T follicular helper cell (primary cell): Measurements from ENCODE around the gene FGF14.
"Not testable (repeated sequence)": the region's sequence is repeated elsewhere in the genome, so short reads cannot be mapped to it uniquely, and the experiment has no call there.

Source experiments
- DNase-seq: peaks from one replicate; pipeline ENCODE4 v3.0.0-alpha.2; 2020; ENCODE audit warnings: low read depth

Gene FGF14

DNA sequence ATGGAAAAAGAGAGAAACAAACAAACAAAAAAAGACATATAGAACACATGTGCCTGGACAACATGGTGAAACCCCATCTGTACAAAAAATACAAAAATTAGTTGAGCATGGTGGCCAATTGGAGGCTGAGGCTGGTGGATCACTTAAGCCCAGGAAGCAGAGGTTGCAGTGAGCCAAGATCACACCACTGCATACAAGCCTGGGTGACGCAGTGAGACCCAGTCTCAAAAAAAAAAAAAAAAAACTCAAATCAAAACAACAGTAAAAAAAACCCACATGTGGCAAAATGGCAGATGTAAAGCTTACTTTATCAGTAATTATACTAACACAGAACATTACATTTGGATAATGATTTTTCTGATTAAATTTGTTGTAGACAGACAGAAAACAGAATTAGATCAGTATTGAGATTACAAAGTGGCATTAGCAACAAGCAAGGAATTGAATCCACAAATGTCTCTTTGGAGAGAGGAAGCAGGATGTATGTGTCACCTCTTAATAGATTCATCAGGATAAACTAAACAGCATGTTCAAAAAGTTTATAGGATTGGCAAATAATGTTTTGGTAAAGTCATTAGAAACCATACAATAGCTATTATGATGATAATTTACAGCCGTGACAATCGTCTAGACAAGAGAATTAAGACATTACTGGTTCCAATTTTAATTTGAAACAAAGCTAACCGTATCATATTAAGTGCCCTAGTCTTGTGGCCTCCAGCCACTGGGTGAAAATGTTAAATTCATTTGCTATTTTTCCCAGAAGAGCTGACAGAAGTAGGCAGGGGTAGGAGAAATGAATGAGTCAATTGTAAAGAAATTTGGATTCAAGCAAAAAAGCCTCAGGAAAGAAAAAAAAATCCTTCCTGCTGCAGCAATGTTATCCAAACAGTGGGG is 206.0 kb downstream of the FGF14 start:
- DNase-seq, result no peak

DNA sequence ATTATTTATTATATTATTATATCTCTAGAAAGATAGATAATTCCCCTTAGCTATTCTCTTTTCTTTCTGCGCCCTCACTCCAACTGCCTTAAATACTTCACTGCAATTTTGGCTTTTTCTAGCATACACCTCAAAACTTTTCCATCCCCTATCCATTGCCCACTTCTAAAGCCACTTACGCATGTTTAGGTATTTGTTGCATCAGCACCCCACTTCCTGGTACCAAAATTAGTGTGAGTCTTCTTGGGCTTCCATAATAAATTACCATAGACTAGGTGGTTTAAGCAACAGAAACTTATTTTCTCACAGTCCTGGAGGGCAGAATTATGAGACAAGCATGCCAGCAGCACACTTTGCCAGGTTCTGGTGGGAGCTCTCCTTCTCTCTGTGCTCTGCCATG is 209.0 kb downstream of the FGF14 start:
- DNase-seq, result no peak

DNA sequence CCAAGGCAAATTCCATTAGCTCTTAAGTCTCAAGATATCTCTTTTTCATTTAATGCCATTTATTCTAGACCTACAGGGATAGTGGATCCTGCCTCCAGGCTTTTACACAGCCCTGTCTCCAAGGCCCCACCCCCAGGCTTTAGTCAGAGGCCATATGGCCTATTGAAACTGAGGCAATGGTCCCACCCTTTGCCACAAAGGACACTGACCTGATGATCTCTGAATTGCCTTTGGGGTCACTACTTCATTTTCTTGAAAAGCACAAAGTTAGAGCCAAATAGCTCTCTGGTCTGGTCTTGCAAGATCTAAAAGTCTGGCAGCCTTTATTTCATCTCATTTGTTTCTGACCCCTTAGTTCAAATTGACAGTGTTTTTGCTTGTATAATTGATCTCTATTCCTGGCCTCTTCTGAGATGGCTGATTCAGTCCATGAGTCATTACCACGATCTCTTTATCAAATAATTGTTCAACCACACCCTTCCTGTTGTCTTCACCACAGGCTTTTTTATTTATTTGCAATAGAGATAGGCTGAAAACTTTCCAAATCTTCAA is 209.8 kb downstream of the FGF14 start:
- DNase-seq, result no peak

DNA sequence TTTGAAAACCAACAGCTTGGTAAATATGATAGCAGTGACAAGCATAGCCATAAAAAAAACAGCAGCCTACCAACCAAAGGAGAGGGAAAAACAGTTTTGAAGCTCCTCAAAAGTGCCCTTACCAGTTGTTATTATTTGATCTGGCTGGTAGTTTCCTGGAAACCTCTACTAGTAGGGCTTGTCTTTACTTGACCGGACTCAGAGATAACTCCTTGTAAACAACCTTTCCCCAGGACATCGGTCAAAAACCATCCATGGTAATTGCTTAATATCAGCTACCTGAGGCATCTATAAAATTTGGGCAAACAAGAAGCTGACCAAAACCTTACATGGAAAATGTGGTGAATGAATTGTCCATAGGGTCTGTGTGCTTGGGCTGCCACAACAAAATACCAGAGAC is 210.9 kb downstream of the FGF14 start:
- DNase-seq, result no peak

DNA sequence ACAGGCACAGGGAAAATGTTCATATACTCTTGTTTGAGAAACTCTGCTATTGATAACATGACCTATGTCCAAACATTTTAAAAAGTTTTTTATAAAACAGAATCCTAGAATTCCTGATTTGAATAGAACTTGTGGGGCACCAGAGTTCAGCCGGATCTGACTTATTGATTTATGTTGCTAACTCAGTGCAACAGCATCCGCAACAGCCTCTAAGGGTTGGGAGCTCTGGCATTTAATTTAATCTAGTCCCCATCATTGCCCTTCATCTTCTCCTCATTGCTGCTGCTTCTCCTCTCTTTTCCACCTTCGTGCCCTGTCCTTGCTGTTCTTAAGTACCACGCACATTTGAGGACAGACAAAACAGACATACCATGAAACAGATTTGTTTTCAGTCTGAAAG is 214.5 kb downstream of the FGF14 start:
- DNase-seq, result no peak

DNA sequence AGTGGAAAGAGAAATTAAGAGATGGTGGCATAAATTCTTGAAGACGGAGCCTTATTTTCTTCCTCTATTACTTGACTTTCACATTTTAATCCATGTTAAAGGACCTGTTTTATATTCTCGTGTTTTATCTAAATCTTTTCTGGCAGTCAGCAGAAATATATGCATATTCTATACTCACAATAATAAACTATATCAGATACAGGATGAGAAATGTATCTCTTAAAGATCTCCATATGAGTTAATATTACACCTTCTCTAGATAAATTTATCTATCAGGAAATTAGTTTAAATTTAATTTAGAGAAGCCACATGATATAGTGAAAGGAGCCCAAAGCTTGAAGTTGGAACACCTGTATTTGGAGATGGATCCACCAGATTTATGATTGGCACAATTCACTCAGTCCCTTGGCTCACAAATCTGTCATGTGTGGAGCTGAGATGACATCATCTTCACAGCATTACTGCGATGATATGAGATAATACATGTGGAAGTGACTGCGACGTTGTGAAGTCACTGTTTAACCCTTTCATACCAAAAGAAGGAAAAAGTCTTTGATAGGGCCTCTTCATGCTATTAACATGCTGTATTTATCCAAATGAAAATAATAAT is 216.4 kb downstream of the FGF14 start:
- DNase-seq, result no peak

DNA sequence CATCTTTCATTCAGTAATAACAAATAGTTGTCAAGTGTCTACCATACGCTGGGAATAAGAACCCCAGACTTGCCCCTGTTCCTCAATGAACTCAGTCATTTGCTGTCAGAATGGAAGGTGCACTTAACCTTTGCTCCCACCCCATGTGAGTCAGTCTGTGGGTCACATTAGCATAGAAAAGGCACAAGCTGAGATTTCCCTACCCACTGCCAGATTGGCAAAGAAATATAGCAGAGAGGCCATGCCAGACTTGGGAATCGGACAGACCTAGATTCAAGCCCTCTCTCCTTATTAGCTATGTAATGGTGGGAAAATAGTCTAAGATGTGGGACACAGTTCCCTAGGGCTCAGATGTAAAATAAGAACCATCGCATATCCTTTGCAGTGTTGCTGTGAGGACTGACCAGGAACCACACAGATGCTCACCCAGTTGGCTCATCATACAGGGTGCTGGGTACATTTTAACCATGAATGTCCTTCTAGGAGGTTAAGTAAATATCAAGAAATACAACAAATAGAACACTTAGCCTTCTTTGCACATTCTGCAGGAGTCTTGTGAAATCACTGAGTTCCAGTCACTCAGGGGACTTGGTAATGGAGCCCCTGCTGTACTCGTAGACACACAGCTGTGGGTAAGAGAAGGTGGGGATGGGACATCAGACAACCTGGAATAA is 218.2 kb downstream of the FGF14 start:
- no peak for DNase-seq

DNA sequence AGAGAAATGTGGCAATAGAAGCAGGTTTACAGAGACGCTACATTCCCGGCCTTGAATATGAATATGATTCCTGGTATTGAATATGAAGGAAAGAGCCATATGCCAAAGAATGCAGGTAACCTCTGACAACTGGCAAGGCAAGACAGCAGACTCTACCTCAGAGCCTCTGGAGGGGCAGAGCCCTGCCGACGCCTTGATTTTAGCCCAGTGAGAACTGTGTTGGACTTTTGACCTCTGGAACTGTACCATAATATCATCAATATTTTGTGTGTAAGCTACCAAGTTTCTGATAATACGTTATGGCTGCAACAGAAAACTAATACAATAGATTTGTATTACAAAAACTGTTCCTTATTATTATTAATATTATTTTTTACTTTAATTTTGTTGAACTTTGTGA is 219.7 kb downstream of the FGF14 start:
- no peak for DNase-seq

DNA sequence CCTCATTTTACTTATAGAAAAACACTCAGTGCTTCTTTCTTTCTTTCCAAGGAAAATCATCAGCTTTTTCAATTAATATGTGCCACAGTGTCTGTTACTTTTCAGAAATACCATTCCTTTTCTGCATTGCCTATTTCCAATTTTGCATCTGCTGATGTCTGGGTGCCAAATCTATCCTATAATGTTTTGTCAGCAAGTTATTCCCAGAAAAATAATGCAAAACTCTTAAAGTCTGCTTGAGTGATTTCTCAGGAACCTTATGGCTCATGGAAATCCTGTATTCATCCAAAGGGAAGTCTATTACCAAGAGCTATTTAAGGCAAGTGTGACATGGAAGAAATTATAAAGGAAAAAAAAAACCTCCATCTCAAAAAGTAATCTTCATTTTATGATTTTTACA is 224.4 kb downstream of the FGF14 start:
- no peak for DNase-seq

DNA sequence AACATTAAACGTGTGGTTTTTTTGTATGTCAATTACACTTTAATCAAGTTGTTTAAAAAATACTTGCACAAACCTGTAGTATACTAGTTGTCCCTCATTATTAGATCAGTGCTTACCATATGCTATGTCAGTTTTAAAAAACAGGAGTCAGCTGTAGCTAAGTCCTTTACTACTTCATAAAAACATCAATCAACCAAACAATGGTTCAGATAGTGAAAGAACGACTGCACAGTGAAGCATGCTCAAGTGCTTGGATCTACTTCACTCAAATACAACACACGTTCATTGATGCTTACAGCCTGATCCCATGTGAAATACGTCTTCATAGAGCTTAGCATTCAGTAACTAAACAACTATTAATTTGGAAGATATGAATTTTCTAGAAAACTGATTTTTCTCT is 225.0 kb downstream of the FGF14 start:
- no peak for DNase-seq

DNA sequence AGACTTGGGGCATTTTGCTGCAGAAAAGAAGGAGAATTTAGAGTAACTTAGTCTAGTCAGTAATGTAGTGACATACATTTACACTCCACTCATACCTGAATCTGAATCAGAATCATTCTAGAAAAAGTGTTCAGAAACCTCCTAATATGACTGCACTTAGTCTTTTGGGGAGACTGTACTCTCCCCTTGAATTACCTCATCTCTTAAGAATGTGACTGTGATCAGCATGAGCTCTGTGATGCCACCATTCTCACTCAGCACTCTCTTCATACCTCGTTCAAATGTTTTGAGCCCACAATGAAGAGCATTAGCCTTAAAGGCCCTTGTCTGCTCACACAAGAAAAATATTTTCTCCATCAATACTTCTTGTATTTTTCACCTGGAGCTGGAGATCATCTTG is 229.4 kb downstream of the FGF14 start:
- DNase-seq, result no peak

DNA sequence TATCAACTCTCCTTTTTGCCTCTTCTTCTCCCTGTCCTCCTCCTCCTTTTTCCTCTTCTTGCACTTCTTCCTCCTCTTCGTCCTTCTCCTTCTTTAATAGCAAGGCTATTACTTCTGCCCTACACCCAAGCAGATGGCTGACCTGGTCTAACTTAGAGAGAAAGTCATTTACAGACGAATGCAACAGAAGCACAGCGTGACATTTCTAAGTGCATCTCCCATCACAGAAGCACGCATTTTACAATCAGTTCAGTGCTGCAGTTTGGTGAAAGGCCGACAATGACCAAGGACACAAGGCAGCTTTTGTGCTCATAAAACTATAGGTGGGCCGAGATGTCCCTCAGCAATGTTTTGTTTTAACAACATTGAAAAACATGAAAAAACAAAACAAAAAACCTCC is 231.5 kb downstream of the FGF14 start:
- no peak for DNase-seq

DNA sequence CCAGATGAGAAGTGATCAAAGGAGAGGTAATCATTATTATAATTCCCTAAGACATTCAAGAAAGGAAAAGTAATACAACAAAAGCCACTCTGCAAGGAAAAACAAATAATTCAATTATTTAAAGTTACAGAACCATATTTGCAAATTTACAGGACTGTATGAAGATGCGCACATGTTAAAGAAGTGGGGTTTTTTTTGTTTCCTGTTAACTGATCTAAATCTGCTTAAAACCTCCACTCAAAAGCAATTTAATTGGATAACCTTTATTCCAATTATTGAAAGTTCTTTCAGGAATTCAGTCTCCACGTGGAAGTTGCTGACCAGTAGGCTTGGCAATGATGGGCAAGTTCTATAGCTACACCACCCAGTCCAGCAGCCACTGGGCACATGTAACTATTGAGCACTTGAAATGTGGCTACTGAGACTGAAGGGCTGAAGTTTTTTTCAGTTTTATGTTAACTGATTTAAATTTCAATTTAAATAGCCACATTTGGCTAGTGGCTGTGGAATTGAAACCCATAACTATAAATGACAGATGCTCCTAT is 232.3 kb downstream of the FGF14 start:
- no peak for DNase-seq

DNA sequence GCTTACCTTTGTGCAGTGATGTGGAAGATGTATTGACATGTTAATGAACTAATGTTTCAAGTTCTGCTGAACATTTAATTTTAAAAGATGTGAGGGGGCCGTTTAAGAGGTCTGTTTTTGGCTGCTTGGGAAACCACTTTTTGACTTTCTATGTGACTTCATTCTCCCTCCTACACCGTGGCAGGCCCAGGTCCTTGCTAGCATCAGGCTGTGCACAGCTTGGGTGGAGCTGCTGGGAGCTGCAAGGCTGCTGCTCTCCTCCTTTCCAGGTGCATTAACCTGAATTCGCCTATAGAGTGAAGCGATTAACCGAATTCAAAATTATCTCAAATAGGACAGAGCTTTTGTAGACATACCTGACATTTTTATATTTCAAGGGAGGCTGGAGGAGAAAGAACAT is 249.1 kb downstream of the FGF14 start:
- DNase-seq, result no peak

DNA sequence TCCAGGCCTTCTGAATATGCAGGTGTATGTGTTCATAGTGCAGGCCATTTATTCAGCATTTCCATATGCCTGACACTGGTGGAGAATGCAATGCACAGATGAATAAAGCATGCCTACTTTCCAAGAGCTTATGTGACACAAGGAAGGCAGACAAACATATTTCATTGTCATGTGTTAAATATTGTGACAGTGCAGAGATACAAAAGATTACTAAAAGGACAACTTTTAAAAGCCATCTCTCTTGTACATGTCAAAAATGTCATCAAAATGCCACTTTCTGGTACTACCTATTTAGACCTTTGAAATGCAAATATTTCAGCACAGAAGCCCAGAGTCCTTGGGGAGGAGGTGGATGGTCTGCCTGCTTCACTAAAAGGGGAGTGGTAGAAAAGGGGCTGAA is 254.5 kb downstream of the FGF14 start:
- no peak for DNase-seq

DNA sequence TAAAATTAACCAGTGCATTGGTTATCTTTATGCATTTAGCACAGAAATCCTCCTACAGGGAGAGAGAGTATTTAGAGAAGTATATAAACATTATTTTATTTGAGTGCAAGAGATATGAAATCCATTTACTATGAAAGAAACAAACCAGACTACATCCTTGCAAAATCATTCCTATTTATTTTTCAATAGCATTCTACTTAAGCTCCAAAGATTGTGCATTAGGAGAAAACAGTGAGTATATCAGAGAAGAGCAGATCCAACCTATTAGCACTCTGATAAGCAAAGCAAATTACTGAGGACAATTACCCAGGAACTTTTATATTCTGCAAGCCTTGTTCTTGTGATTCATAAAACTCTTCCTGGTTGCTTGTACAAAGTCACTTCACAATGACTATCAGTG is 256.1 kb downstream of the FGF14 start:
- DNase-seq, result no peak

DNA sequence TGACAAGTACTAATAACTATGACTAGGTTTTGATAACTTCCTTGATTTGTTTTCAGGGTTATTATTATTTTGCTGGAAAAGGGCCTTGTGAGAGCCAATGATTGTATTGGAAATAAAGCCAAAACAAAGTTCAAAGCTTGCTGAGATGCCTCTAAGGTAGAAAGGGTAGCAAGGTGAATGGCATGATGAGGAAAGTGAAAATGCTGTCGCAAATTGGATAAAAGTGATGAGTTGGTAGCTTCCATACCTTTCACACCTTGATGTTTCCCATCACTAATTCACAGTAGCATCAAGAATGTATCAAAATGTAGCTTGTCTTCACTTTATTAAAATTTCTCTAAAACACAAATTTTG is 259.4 kb downstream of the FGF14 start:
- no peak for DNase-seq

DNA sequence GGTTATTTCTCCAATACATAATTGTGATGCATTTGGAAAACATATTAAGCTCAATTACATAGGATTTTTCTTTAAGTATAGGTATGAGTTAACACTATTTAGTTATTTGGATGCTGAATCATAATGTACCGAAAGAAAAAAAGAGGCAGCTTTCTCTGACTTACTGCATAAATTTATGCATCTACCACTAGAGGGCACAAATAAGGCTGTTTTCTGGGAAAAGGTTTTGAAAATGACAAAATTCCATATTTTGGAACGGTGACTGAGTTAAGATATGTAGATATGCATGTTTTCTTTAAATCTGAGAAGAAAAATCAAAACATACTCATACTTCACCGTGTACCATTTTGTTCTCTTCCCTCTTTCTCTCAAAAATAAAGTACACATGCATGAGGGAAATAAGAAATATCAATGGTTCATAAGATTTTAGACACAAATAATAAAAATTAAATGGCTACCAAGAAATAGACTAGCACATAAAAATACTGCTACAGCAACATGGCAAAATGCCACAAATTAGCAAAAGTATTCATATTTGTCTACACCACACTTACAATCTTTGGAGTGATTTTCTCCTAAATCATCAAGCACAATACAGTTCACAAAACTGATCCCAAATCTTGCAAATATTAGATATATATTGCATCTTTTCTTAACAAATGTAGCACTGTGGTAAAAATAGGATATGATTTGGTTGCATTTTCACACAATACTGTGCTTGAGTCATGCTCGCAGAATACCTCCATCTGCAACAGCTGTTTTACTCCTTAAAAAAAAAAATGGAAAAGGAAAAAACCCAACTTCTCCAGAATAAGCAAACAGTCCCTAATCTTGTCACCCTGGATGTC is 260.0 kb downstream of the FGF14 start:
- no peak for DNase-seq

DNA sequence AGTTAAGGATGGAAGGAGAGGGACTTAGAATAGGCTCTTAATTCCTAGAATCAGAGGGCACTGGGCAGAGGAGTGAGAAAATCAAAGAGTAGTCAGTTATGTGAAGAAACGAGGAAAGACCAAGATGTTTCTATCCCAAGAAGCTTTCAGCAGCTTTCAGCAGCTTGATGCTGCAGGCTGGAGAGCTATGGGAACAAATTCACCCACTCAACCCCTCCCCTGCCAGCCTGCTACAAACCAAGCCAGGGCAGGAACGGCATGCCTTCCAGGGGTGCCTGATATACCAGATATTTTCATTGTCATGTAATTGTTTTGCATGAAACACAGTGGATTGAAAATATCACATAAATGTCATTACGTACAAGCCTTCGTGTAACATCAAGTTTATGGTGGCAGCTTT is 262.2 kb downstream of the FGF14 start:
- DNase-seq, result no peak

DNA sequence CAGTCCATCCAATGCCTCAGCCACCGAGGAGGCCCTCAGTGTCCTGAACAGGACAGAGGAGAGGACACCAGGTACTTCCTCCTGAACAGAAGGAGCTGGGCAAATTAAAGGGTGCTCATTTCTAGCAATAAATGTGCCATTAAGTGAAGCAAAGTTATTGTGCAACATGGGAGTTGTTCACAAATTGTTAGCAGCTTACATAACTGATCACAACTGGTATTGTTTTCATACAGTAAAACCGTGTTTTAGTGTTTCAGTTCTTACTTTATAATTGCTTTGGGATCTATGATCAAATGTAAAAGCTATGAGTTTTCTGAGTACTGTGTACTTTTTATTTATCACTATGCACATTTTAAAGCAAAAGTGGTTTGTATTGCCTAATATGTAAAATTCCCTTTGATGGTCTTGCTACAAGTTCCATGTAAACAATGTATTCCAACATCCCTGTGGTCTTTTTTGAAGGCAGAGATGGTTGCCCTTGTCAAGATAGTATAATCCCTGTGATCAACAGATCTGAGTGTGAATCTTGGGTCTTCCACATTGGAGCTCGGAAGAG is 263.1 kb downstream of the FGF14 start:
- no peak for DNase-seq

DNA sequence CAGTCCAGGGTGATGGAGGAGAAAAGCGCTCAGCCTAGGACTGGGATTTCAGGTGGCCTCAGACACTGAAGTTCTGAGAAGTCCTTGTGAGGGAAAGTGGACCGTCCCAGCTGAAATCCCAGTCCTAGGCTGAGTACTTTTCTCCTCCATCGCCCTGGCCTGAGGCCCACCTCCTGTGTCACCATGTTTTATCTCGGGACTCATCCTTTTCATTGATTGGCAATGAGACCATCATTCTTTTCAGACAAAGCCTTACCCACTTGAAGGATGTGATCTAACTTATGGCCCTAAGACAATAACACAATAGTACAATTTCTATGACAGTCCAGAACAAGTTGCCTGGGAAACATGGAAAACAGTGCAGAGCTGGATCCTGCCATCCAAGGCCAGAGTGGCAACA is 263.9 kb downstream of the FGF14 start:
- not testable (repeated sequence) for DNase-seq
